GM19452 (cell line): ENCODE results near the gene VDAC1.
"Not testable (repeated sequence)": the region's sequence is repeated elsewhere in the genome, so short reads cannot be mapped to it uniquely, and the experiment has no call there.

Experiments
- ATAC-seq: cut with Tn5 transposase; IDR thresholded peaks from one replicate; pipeline ENCODE4 v1.9.1; 2021; ENCODE audit not compliant: unreplicated experiment

The VDAC1 gene, protein sequence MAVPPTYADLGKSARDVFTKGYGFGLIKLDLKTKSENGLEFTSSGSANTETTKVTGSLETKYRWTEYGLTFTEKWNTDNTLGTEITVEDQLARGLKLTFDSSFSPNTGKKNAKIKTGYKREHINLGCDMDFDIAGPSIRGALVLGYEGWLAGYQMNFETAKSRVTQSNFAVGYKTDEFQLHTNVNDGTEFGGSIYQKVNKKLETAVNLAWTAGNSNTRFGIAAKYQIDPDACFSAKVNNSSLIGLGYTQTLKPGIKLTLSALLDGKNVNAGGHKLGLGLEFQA

DNA sequence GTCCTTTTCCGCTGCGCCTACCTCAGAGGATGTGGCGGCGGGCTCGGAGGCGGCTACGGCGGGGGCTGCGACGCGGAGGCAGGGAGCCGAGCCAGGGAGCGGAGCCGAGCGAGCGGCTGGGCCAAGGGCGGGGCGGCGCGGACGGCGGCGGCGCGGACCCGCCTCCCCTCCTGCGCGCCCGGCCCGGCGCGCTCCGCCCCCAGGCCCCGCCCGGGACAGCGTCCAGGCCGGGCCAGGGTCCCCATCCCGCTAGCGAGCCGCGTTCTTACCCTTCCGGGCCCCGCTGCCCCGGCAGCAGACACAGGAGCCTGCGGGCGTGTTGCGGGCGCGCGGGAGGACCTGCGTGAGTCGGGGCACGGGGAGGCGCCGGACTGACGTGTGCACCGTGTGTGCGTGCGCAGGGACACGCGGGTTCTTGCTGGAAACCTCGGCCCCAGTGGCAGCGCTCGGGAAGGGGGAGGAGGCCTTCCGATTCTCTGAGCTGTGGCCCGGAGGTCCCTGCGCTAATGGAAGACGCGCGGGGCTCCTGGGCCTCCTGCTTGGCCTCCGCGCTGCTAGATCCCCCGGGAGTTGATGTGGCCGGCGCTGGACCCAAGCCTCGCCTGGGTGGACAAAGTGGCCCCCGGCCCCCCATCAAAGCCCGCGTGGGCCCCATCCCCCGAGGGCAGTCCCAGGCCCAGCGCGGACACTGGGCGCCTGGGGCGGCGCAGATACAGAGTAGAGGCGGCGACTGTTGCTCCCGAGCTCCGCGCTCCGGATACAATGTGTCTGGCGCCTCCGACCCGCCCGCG, at the start of gene VDAC1:
Gene VDAC1, minus strand, starts transcription at position 350 of the 791 bp plus-strand sequence. CDS start 11,963 bp downstream, outside the sequence.
- peak; percentile 73 for ATAC-seq

GRCh38 chr5:134053840-134054338, 49.1 kb upstream of the VDAC1 start:
- no peak for ATAC-seq

- no peak for ATAC-seq
These were observed 48.6 kb upstream of the VDAC1 start for GRCh38 chr5:134053314-134053839.

GRCh38 chr5:134051305-134051704, 46.5 kb upstream of the VDAC1 start:
- no peak for ATAC-seq

DNA sequence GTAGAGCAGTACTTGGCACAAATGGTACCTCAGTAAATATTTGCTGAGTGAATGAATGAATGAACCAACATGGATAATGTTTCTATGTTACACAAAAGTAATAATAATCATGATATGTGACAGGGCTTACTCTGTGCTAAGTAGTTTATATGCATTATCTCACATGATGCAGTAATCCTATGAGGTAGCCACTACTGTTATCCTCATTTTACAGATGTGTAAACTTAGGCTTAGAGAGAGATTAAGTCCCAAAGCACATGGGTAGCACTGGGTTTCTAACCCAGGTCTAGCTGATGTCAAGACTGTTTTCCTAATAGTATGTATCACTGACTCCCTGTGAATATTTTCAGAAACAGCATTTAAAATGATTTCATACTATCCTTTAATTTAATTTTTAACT, 44.1 kb upstream of the VDAC1 start:
- no peak for ATAC-seq

DNA sequence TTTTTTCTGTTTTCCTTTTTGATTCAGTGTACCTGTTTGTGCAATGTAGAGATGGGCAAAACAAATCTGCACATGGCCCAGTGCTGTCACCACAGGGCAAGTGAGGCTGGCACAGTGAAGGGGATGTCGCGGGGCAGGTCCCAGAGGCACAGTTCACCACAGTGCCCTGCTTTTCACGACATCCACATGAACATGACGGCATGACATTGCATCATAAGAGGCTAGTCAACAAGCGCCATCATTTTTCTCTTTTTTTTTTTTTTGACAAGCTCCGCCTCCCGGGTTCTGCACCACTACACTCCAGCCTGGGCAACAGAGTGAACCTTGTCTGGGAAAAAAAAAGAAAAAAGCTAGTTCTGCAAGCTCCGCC, 42.9 kb upstream of the VDAC1 start:
- ATAC-seq = no peak

DNA sequence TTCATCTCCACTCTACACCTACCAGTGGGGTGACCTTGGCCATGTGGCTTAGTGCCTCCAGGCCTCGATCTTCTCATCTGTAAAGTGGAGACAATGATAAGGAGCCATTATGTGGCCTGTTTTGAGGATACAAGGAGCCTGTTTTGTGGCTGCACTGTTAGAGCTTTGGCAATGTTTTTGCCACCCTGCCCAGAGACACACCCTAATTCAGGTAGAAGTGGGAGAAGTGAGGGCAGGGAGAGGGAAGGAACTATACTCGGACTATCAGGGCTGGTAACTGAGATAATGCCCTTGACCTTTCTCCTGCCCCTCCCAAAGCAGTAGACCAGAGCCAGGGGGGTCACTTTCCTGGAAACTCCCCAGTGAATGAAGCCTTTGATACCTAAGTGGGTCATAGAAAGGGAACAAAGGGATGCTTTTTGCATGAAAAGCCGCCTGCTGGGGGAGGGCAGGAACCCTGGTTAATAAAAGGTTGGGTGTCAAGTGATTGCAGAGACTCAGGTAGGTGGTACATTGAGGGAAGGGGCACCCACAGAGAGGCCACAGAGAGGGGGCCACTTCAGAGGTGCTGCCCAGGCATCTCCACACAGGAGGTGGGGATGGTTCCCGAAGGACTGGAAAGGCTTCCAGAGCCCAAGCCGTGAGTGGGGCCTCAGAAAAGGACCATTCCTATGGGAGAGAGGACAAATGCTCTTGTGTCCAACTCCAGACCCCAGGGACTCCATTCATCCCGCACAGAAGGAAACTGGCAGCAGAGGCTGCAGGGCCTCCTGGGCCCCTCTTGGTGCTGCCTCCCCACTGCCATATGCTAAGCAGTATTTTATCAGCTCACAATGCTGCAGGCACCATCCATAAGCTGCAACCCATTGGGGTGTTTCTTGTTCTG, 42.3 kb upstream of the VDAC1 start:
- ATAC-seq = no peak

DNA sequence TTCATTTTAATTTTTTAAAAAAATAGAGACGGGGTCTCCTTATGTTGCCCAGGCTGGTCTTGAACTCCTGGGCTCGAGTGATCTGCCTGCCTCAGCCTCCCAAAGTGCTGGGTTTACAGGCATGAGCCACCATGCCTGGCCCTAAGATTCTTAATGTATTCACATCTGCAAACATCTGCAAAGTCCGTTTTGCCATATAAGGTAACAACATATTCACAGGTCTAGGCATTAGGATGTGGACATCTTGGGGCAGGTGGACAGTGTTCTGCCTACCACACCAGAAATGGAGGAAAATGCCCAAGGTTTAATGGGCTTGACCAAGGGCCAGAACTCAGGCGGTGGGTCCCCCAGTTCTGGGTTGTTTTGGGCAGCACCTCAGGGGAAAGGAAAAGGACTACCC, 41.6 kb upstream of the VDAC1 start:
- no peak for ATAC-seq

DNA sequence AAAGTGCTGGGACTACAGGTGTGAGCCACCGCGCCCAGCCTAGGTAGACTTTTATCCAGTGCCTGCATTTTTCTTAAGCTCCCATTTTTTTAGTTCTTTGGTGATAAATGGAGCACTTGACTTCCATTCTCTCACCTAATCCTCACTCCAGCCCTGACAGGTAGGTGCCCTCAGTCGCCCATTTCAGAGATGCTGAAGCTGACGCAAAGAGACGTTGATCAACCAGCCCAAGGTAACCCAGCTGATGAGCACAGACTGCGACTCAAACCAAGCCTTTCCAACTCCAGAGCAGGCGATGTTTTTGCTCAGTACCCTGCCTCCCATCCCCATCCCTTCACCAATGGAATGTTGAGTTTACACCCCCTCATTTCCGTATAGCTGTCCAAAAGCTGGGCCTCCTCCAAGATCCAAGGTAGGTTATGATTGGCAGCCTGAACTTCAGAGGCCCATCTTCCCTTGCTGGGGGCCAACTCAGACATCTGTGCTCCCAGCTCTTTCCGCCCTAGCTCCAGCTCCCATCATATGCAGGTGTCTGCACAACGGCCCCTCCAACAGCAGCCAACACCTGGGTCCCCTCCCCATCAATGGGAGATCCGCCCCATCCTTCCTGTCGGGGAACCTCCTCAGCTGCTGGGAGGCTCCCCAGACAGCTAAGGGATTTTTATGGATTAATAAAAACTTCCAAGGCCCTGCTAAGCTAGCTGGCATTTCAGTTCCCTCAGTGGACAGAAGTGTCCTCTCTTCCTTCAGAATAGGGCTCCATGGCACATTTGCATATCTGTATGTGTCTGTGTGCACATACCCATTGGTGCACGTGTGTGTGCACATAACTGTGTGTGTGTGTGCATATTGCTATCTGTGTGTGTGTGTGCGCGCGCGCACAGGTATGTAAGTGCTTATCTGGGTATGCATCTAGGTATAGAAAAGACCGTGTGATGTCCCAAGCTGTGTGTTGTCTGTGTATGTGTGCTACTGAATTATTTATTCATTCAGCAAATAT, 39.3 kb upstream of the VDAC1 start:
- ATAC-seq = no peak

GRCh38 chr5:134041570-134042411, 37.0 kb upstream of the VDAC1 start:
- ATAC-seq = peak; percentile 58

DNA sequence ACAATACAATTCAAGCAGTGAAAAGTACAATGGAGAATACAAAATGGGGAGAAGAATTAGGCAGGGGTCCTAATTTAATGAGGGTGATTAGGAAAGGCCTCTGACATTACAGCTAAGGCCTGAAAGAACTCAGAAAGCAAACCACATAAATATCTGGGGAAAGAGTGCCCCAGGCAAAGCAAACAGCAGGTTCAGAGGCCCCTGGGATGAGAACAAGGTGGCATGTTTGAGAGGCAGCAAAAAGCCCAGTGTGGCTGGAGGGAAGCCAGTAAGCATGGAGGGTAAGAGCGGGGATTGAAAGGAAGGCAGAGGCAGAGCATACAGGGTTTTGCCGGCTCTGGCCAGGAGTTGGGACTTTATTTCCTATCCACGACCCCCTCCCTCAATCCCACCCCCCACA, 33.4 kb upstream of the VDAC1 start:
- no peak for ATAC-seq

DNA sequence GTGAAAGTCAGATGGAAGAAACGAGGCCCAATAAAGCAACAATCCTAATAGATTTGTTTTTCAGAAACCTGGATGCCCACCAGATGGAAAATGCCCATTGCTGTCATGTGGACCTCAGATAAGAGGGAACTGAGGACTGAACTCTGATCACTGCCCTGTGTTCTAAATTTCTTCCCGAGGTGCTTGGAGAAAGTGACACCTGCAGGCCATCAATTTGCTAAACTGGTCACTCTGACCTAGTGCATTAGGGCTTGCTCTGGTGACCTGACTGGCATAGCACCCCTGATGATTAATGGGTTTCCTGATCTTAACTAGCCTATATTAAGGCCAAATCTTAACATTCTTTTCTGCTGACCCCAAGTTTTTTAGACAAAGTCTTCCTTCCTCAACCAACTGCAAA, 32.4 kb upstream of the VDAC1 start:
- no peak for ATAC-seq

- ATAC-seq = no peak
These were observed 29.6 kb upstream of the VDAC1 start for GRCh38 chr5:134034326-134034725.

GRCh38 chr5:134030303-134030964, 25.7 kb upstream of the VDAC1 start:
- not testable (repeated sequence) for ATAC-seq

- ATAC-seq = no peak
These were observed 24.4 kb upstream of the VDAC1 start for GRCh38 chr5:134029156-134029555.

- ATAC-seq = no peak
These were observed 23.7 kb upstream of the VDAC1 start for GRCh38 chr5:134028496-134028895.

DNA sequence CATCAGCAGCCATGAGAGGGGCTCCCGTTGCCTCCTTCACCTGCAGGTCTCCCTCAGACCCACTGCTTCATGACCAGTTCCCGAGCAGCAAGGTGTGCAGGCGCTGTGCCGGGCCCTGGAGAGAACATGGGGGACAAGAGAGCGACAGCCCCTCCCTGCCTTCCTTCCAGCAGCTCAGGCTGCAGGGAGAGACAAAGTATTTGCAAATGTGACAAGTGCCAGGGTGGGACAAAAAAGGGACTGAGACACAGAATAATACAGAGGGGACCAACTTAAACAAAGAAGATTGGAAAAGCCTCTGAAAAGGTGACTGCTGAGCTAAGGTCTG, 22.5 kb upstream of the VDAC1 start:
- no peak for ATAC-seq

DNA sequence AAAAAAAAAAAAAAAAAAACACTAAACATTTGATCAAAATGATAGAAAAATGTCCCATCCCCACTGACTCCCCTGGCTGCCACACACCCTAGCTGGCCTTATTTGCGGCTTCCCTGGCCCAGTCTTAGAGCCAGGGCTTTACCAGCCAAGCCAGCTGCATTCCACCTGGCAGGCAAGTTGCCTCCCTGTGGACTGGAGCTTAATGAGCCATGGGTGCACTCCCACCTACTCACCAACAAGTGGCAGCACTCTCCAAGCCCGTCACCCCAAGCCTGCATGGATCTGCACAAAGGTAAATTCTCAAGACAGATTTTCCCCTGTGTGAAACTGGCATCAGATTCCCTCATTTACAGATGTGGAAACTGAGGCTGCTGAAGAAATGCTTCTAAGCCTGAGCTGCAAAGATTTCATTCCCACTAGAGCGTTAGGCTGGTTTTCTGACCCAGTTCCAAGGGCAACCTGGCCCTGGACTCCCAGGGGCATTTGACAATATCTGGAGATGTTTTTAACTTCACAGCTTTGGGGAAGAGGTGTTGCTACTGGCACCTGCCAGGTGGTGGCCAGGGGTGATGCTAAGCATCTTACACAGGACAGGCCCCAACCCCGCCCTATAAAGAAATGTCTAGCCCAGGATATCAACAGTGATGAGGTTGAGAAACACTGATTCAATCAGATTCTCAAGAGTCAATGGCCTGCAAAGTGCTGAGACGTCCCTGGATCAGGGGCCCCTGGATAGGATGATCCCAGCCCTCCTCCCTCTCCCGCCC, 21.9 kb upstream of the VDAC1 start:
- no peak for ATAC-seq
